ENCODE results near the gene THOC6.

Gene THOC6

GRCh38 chr16:3017794-3018506 is 5.9 kb upstream of the THOC6 start, which contains the start of gene CLDN6:
Gene CLDN6, minus strand, starts transcription at chr16:3018183. Its CDS starts 2,162 bp downstream, at chr16:3016021.
- DNase-seq = no peak

- no peak for DNase-seq
Measured at GRCh38 chr16:3019594-3020246, 4.1 kb upstream of the THOC6 start.

- peak; percentile 37 to 39 for DNase-seq
Measured at GRCh38 chr16:3020247-3020603, 3.6 kb upstream of the THOC6 start, which contains the start of gene TNFRSF12A. Gene TNFRSF12A, plus strand, starts transcription at chr16:3020368. Its CDS starts 30 bp downstream, at chr16:3020398.

- peak in 1 of 2 experiments; percentile 26 for DNase-seq
Measured at GRCh38 chr16:3020604-3021448, 3.0 kb upstream of the THOC6 start.

GRCh38 chr16:3021449-3022207 is 2.2 kb upstream of the THOC6 start:
- peak; percentile 38 to 43 for DNase-seq

GRCh38 chr16:3022208-3022683 is 1.6 kb upstream of the THOC6 start:
- DNase-seq = peak; percentile 16 to 28

GRCh38 chr16:3022684-3023414 is 986 bp upstream of the THOC6 start:
- DNase-seq = peak in 1 of 2 experiments; percentile 3

GRCh38 chr16:3023415-3023668 is 493 bp upstream of the THOC6 start:
- no peak for DNase-seq

- no peak for DNase-seq
Measured at GRCh38 chr16:3025032-3026002, 1.5 kb downstream of the THOC6 start.

GRCh38 chr16:3026003-3026378 is 2.2 kb downstream of the THOC6 start:
- DNase-seq = no peak

- DNase-seq = no peak
Measured at GRCh38 chr16:3026609-3027488, 3.0 kb downstream of the THOC6 start.

GRCh38 chr16:3027489-3027795 is 3.6 kb downstream of the THOC6 start:
- no peak for DNase-seq

GRCh38 chr16:3027983-3028715 is 4.3 kb downstream of the THOC6 start:
- peak; percentile 37 to 39 for DNase-seq

GRCh38 chr16:3028716-3029319 is 5.0 kb downstream of the THOC6 start:
- DNase-seq = no peak

- DNase-seq = no peak
Measured at GRCh38 chr16:3029491-3030221, 5.8 kb downstream of the THOC6 start.

- DNase-seq = no peak
Measured at GRCh38 chr16:3030222-3031212, 6.7 kb downstream of the THOC6 start.

- DNase-seq = no peak
Measured at GRCh38 chr16:3032624-3033023, 8.8 kb downstream of the THOC6 start.

Data from Kasumi-1 (cell line).